Measurements from ENCODE around the gene KCNQ2.

KCNQ2 gene

DNA sequence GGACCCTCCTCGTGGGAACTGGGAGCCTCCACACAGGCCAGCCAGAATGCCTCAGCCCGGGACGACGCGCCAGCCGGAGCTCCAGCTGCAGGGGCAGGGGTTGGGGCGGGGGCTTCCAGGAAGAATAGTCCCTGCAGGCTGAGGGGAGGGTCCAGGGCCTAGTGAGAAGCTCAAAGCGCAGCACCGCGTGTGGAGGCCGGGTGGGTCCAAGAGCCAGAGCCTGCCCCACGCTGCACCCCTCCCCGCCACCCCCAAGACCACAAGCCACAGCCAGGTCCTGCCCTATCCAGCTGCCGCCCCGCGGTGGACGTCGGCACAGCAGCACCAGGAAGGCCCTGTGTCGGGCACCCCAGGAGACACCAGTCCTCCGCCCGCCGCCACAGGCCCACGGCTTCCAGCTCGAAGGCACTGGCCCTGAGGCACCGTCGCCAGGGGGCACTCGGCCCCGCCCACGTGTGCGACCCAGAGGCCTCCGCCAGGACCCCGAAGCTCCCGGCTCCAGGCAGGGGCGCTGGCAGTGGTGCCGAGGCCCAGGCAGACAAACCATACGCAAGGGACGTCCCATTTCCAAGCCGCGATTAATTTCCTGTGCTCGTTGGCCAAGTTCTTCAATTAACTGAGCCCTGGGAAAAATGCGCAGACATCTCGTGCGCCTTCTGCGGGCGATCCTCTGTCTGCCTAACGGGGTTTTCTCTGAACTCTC lies 19.5 kb downstream of the KCNQ2 start:
- no peak for DNase-seq

DNA sequence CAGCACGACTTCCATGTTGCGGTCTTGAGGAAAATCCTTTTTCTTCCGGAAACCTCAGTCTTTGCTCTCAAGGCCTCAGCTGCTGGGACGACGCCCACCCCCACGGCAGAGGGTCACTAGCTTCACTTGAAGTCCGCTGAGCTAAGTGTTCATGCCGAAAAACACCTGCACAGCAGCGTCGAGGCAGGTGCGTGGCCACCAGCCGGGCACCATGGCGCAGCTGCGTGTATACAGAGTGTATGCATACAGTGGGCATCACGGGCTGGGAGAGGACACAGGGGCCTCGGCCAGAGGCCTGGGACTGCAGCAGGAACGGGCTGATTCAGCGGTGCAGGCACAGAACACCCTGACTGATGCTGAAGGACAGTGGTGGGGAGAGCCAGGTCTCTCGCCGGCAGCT lies 20.1 kb downstream of the KCNQ2 start:
- no peak for DNase-seq

DNA sequence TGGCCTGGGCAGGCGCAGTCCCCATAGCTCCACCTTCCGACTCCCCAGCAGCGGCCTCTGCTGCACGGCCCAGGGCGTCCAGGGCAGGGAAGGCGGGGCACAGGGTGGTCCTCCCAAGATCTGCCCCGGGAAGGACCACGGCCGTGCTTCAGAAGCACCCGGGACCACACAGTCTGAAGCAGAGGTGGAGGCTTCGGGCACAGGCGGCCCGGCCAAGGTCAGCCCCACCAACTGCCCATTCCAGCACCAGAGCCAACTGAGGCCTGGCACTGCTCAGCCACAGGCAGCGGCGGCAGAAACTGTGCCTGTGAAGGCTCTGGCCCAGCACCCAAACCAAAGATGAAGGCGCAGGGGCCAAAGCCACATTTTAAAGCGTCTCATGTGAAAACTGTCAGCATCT lies 20.6 kb downstream of the KCNQ2 start:
- no peak for DNase-seq

DNA sequence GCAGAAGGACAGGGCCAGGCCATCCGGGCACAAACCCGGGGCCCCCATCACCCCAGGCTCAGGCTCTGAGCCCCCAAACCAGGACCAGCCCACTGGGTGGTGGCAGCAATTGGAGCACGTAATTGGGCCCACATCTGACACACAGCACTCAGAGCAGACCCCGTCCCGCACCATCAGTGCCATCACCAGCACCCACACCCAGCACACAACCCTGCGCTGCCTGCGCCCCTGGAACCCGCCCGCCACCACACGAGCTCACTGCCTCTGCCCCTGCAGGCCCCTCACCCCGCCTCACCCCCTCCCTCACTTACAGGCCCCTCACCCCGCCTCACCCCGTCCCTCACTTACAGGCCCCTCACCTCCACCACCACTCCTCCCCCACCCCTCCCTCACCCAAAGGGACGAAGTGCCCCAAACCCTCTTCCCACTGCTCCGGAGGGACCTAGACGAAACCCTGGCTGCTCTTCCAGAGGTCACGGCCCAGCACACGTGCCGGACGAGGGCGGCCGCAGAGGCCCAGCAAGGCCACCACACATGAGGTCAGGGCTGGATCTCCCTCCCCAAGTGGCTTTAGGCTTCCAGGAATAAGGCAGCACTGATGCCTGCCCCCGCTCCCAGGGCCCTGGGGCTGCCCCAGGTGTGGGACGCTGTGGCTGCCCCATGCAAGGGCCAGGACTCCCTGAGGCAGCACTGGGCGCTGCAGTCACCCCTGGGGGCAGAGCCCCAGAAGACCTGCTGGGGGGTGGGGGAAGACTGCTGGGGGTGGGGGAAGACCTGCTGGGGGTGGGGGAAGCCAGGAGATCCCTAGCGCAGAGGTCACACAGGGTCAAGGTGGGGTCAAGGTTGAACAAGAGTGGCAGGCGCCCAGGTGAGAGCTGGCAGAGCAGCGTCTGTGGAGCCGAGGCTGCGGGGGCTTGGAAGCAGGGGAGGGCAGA lies 22.4 kb downstream of the KCNQ2 start:
- no peak for DNase-seq

DNA sequence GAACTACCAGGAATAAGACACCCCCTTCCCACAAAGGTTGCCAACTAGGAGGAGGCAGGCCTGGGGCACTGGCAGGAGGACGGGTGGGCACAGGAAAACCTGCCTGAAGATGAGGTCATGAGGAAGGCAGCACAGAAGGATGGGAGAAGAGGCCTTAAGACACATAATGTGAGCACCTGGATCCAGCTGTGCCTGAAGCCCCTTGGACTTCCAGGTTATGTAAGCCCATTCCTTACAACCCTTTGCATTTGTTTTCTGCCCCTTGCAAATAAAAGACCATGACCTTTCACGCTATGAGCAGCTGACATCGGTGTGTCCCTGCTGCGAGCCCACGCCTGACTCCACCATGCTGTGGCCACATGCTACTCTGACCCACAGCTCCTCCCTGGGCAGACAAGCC lies 23.4 kb downstream of the KCNQ2 start:
- DNase-seq: no peak

DNA sequence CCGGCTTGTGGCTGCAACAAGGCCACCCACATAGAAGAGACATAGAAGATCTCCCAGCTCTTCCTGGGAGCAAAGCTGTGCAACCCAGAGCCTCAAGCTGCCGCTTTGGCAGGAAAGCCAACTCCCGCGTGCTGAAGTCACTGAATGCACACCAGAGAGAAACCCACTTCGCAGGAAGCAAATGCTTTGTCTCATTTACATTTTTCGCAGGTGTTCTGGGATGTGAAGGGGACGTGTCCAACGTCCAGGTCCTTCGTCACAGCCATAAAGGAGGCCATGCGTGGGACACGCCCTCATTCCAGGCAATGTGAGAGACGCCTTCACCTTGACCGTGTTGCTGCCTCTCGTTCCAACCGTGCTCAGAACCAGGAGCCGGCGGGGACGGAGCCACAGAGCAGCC lies 24.4 kb downstream of the KCNQ2 start:
- no peak for DNase-seq

DNA sequence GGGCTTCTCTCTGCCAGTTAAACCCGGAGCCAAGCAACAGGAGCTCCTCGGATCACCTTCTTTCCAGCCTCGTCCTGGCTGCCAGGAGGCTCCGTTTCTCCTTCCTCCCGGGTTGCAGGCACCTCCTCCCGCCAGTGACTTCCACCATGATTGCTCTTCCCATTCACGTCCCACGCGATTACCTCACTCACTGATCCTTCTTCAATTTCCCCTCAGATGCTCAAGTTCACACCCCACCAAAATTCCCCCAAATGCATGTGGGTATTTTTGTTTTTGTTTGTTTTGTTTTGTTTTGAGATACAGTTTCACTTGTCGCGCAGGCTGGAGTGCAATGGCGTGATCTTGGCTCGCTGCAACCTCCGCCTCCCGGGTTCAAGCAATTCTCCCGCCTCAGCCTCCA lies 25.1 kb downstream of the KCNQ2 start:
- DNase-seq: no peak

DNA sequence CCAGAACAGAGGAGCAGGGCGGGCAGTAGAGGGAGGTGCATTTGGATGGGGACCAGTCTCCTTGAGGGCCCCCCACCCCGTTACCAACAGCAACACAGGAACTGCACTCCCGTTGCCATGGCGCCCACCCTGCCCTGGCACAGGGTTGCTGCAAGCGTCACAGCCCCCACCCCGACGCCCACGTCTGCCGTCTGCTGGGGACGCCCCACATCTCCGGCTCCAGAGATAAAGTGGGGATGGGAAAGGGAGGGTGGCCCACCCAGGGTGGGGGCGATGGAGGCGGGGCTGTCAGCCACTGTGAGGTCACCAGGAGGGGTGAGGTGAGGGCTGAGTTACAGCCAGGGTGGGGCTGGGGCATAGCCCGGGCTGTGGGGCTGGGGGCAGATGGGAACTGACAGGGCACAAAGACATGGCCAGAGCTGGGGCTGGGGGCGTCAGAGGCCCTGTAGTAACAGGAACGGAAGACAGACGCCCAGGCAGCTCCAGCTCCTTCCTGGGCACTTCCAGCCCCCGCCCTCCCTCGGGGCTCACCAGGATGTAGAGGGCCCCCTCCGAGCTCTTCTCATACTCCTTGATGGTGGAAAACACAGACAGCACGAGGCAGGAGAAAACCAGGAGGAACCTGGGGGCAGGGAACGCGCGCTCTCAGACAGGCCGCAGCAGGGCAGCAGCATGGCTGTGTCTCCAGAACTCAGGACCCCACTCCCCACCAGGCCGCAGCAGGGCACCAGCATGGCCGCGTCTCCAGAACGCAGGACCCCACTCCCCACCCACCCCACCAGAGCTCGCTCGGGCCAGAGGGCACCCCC lies 26.0 kb downstream of the KCNQ2 start:
- DNase-seq: no peak

DNA sequence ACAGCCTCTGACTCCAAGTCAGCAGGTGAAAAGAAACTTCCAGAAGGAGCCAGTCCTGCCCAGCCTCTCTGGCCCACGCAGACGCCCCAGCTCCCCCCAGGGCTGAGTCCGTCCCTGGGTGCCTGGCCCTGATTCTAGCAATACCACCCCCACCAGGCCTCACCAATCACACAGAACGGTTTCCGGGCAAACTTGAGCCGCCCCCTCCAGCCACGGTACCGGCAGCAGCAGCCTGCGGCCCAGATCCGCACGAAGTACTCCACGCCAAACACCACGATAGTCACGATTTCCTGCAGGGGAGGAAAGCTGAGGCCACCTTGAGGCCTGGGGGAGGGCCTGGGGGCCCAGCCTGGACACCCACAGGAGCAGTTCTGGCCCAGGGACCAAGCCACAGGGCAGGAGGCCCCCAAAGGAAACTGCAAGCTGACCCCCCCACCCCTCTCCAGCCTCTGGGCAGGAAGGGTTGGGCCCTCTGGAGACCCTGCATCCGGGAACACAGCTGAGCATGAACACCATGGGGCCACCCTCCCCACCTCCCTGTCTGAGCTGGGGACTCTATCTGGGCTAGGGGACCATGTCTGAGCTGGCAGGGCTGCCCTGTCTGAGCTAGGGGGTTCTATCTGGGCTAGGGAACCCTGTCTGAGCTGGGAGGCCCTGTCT lies 27.2 kb downstream of the KCNQ2 start:
- DNase-seq: no peak

DNA sequence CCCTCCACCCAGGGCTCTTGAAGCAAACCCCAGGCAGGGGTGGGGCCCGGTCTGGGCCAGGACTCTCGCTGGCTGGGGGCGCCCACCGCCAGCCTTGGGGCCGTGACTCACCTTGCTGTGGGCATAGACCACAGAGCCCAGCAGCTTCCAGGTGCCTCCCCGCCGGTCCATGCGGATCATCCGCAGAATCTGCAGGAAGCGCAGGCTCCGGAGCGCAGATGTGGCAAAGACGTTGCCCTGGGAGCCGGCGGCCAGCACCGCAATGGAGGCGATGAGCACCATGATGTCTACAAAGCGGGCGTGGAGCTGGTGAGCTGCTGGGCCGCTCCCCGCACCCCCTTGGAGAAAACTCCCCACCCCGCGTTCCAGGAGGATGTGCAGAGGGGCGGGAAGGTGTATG lies 27.9 kb downstream of the KCNQ2 start:
- no peak for DNase-seq

DNA sequence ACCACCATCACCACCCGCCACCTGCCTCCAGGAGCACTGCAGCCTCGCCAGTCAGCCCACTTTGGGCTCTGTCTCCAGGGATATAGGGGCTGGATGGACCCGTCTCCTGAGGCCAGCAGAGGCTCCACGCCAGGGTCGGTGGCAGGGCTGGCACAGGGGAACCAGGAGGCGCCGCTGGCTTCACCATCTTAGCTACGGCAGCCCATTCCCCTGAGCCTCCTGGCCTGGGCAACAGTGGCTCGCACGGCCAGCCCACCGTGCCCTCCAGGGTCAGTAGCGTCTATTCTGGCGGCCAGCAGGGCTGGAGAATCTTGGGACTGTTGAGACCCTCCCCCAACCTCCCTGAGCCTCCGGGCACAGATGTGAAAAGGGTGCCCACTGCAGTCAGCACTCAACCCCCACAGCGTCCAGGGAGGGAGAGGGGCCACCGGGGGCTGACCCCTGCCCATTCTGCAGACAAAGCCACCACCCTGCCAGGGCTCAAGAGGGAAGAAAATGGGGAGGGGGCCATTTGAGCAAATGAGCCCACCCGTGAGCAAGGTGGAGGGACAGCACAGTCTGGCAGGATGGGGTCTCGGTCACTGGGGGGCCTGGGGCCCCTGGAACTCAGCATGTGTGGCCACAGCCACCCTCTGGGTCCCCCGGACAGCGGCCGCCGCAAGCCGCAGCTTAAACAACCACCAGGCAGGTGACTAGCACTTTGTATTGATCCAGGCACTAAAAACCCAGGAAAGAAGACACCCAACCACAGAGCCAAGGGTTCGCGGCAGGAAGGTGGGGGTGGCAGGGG lies 28.7 kb downstream of the KCNQ2 start:
- no peak for DNase-seq

DNA sequence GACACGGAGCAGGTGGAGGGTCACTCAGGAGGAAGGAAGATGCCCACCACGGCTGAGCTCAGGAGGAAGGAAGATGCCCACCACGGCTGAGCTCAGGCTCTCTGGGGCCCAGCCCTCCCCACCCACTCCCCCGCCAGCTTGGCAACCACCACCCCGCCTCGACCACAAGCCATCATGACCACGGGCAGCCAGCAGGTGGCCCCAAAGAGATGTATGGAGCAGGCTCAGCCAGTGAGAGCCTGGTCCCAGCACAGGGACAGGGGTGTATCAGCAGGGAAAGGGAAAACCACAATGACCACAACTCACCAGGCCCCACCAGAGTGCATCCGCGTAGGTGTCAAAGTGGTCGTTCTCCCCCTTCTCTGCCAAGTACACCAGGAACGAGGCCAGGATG lies 30.4 kb downstream of the KCNQ2 start:
- DNase-seq: peak; percentile 43

DNA sequence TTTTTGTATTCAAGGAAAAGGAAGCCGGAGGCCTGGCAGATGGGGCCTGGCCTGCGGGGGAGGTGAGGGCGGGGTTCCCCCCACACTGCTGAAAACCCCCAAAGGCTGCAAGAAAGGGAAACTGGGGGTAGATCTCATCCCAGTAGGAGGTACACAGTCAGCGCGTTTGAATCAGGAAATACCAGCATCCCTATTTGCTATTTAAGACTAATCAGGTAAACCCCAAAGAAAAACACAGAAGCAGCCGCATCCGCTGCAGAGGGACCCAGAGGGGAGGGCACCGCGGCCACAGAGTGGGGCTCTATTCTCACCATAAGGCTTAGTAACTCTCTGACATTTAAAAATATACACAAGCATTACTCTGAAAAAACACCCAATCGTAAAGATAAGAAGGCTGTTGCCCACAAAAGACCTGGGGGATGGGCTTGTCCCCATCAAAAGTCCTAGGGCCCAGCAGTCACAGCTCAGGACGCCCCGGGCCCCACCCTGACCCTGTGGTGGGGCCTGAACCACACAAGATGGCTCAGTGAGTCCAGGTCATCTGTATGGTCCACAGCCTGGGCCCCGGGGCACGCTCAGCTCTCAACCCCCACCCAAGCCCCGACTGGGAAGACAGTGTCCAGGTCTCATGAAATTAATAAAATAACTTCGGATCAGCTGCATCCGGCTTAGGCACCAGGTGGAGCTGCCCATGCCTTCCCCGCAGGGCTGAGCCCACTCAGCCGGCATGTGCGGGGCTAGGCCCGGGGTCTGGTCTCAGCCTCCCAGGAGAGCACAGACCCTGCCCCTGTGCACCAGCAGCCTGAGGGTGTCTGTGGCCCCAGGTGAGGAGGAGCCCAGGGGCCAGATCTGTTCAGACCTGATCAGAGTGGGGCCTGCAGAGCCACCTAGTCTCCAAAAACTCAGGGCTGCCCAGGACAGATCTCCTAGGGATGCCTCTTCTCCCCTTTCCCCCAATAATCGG lies 31.0 kb downstream of the KCNQ2 start:
- DNase-seq: no peak

DNA sequence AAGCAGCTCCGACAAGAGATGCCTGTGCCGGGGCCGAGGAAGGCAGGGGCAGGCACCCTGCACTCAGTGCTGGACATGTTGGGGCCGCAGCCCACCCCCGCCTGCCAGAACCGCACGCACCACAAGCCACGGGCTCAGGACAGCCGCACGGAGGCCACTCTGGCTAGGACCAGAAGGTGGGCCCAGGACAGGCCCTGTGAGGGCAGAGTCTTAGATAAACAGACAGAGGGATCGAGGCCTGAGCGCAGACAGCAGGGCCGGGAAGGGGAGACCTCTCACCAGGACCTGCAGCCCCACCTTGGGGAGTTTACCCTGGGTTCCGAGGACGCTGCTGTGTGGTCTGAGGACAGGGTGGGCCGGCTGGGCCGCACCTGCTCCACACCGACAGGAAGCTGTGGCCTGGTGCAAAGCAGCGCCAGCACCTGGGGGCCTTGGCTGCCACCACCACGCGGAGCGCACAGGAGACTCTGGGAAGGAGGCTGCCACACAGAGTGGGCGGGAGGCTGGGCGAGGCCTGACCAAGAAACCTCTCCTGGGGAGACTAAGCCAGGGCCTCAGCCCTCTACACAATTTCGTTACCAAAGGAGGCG lies 32.0 kb downstream of the KCNQ2 start:
- DNase-seq: no peak

DNA sequence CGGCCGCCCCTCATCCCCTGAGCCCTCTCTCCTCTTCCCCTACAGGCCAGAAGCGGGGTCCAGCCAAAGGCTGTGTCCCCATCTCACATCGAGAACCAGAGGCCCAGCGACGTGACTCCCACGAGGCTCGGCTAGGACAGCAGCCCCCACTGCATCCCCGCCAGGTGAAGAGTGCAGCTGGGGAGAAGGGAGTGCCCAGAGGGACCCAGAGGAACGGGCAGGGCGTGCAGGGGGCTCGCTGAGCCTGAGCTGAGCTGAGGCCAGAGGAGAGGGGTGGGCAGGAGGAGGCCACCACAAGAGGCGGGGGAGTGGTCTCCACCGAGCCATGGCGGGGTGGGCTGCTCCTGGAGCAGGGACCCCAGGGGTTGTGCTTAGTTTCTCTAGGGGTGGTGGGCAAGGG lies 32.6 kb downstream of the KCNQ2 start:
- DNase-seq: no peak

DNA sequence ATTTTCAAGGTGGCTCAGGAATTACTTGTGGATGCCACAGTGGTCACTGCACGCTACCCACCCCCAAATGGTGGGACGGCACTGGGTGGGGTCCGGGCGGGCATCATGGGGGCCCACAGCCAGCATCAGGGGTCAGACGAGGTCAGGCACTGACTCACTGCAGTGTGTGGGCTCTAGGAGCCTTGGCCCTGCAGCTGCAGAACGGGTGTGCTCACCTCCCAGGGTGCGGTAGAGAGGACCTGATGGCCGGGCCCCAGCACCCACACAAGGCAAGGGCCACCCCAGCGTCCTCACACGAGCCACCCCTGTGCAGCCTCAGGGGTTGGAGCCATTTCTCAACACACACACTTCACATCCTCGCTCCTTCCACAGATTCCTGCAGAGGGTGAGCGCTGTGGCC lies 34.3 kb downstream of the KCNQ2 start:
- DNase-seq: no peak

DNA sequence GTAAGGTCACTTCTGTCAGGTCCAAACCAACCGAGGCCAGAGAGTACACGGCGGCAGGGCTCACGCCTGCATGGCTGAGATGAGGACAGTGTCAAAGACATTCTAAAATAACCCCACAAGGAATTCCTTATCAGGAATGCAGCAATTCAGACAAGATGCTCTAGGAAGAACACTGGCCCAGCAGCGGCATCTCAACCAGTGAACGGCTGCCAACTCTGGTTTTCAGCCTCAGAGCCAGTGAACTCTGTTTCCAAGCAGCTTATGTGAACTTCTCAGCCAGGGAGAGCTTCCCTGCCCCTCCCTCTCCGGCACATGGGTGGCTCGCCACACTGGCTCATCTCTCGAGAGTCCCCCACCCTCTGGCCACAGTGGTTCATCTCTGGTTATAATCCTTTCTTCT lies 36.9 kb downstream of the KCNQ2 start:
- DNase-seq: no peak

DNA sequence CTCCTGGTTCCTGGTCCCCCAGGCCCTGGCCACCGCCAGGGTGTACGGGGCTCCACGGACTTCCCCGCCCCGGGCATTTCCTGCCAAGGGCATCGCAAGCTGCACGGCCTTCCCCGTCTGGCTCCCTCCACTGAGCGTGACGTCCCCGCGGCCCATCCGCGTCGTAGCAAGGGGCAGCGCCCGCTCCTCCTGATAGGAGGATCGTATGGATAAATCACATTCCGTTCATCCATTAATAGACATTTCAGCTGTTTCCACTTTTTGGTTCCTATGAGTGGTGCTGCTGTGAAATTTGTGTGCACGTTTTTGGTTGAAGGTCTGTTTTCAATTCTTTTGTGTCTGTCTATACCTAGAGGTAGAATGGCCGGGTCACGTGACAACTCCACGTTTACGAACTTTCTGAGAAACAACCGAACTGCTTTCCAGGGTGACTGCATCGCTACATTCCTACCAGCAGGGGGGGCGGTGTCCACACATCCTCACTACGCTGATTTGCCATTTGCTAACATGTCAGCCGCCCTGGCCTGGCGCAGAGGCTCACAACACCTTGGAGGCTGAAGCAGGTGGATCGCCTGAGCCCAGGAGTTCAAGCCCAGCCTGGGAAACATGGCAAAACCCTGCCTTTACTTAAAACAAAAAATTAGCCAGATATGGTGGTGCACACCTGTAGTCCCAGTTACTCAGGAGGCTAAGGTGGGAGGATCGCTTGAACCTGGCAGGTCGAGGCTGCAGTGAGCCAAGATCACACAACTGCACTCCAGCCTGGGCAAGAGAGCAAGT lies 37.7 kb downstream of the KCNQ2 start:
- DNase-seq: peak; percentile 55

DNA sequence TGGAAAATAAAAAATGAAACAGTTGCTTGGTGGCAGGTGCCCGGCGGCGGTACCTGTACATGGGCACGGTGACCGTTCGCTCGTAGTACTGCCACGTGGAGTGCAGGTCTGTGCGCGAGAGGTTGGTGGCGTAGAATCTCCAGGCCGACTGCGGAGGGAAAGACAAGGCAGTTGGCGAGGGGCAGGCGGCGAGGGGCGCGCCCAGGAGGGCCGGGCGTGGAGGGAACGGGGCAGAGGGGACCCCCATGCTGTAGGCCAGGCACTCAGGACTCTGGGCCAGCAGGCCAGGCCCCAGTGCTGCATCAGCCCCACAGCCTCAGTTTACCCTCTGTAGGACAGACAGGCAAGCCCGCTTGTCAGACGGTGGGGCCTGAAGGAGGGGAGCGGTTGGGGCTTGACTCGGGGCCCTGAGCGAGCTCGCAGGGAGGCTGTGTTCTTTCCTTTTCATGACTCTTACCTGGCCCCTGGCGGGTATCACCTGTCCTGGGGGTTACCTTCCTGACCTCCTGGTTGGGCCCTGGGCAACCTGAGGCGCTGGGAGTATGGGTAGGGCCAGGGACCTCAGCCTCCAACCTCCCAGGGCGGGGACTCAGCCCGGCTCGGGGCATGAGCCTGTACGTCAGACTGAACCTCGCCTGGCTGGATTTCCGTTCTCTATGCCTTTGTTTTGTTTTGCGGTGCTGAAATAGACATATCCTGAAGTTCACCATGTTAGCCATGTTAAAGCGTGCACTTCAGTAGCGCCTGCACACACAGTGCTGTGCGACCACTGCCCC lies 38.5 kb downstream of the KCNQ2 start:
- no peak for DNase-seq
